ENCODE data around the gene SYN1. TPM values are rescaled to one million over a fixed set of nuclear protein-coding genes. Genes with fewer than 3 reads are reported as not detected.

The SYN1 gene
- 0.18 and 0.71 TPM in 2 replicates for total RNA-seq

GRCh38 chrX:47619486-47620302 is at the start of gene SYN1:
TSS of gene SYN1 (minus strand) at chrX:47619857. CDS start at chrX:47619728, 129 bp downstream.

GRCh38 chrX:47658684-47659420 is 39.2 kb upstream of the SYN1 start, which contains the start of gene UXT:
TSS of gene UXT (minus strand) at chrX:47659180. CDS start at chrX:47658927, 253 bp downstream.

GRCh38 chrX:47650164-47651042 is 30.7 kb upstream of the SYN1 start, which contains the start of gene ELK1:
TSS of gene ELK1 (minus strand) at chrX:47650563. CDS start at chrX:47641441, 9,122 bp downstream.

GRCh38 chrX:47629419-47630200 is 10.0 kb upstream of the SYN1 start, which contains the start of gene CFP:
TSS of gene CFP (minus strand) at chrX:47629930. CDS start at chrX:47629844, 86 bp downstream.

GRCh38 chrX:47581731-47582647 is 37.7 kb downstream of the SYN1 start, which contains the start of gene TIMP1:
TSS of gene TIMP1 (plus strand) at chrX:47582436. CDS start at chrX:47583416, 980 bp downstream.

GRCh38 chrX:47560934-47561658 is 58.6 kb downstream of the SYN1 start, which contains the start of gene ARAF:
TSS of gene ARAF (plus strand) at chrX:47561205. CDS start at chrX:47562968, 1,763 bp downstream.

Other genes with a start within 250 kb of the SYN1 start
- 0.14 TPM in 1 of 2 replicates, not detected in the other for gene ZNF157, start 249.3 kb downstream of the SYN1 start, total RNA-seq
- gene ZNF41, start 136.6 kb downstream of the SYN1 start, total RNA-seq: 4.4 and 5.1 TPM in 2 replicates
- 10.1 and 13.6 TPM in 2 replicates for gene ARAF, start 58.7 kb downstream of the SYN1 start, total RNA-seq
- 1,537 and 1,802 TPM in 2 replicates for gene TIMP1, start 37.4 kb downstream of the SYN1 start, total RNA-seq
- gene CFP, start 10.1 kb upstream of the SYN1 start, total RNA-seq: 0.14 and 0.46 TPM in 2 replicates
- 14.6 and 16.6 TPM in 2 replicates for gene ELK1, start 30.7 kb upstream of the SYN1 start, total RNA-seq
- gene UXT, start 39.3 kb upstream of the SYN1 start, total RNA-seq: 143 and 152 TPM in 2 replicates
- 3.7 and 5.7 TPM in 2 replicates for gene ZNF81, start 217.0 kb upstream of the SYN1 start, total RNA-seq

Measured in smooth muscle cell of bladder (primary cell).